ENCODE data around the gene RNF149.
"Not testable (repeated sequence)": the region's sequence is repeated elsewhere in the genome, so short reads cannot be mapped to it uniquely, and the experiment has no call there.

RNF149 gene

GRCh38 chr2:101354420-101355311, 46.2 kb upstream of the RNF149 start:
- H3K4me3 Mint-ChIP-seq = no peak overlapping the region
- H3K4me1 Mint-ChIP-seq = no peaks in the 10 kb centered on the region
- H3K36me3 Mint-ChIP-seq (ENCODE audit: low read depth) = no peaks in the 10 kb centered on the region
- peaks cover 3% of the 10 kb centered on the region for H3K27me3 Mint-ChIP-seq (ENCODE audit: low read depth, poor library complexity)
- no peak overlapping the region for H3K27ac Mint-ChIP-seq
- no peak for TF ChIP-seq CTCF (IDR thresholded peaks at IDR 0.05)
- no peaks in the 10 kb centered on the region for H3K9me3 Mint-ChIP-seq
- no peak for DNase-seq

- DNase-seq; H3K27ac Mint-ChIP-seq; H3K27me3 Mint-ChIP-seq (ENCODE audit: low read depth, poor library complexity); H3K4me1 Mint-ChIP-seq; H3K36me3 Mint-ChIP-seq (ENCODE audit: low read depth); H3K4me3 Mint-ChIP-seq; H3K9me3 Mint-ChIP-seq: not testable (repeated sequence)
Measured at GRCh38 chr2:101352631-101353030, 44.1 kb upstream of the RNF149 start.

- no peaks in the 10 kb centered on the region for H3K9me3 Mint-ChIP-seq
- no peak for DNase-seq
- H3K36me3 Mint-ChIP-seq (ENCODE audit: low read depth) = no peaks in the 10 kb centered on the region
- peaks cover 4% of the 10 kb centered on the region for H3K27me3 Mint-ChIP-seq (ENCODE audit: low read depth, poor library complexity)
- H3K27ac Mint-ChIP-seq = no peak overlapping the region
- H3K4me3 Mint-ChIP-seq = no peak overlapping the region
- no peaks in the 10 kb centered on the region for H3K4me1 Mint-ChIP-seq
- TF ChIP-seq CTCF (IDR thresholded peaks at IDR 0.05) = no peak
Measured at GRCh38 chr2:101351207-101351606, 42.7 kb upstream of the RNF149 start.

GRCh38 chr2:101349893-101350662, 41.6 kb upstream of the RNF149 start:
- no peak overlapping the region for H3K27ac Mint-ChIP-seq
- H3K27me3 Mint-ChIP-seq (ENCODE audit: low read depth, poor library complexity) = peaks cover 4% of the 10 kb centered on the region
- H3K4me1 Mint-ChIP-seq = no peaks in the 10 kb centered on the region
- H3K4me3 Mint-ChIP-seq = no peak overlapping the region
- peak; percentile 23 for TF ChIP-seq CTCF (IDR thresholded peaks at IDR 0.05)
- H3K36me3 Mint-ChIP-seq (ENCODE audit: low read depth) = no peaks in the 10 kb centered on the region
- H3K9me3 Mint-ChIP-seq = no peaks in the 10 kb centered on the region
- no peak for DNase-seq

- Mint-ChIP-seq H3K4me3 (no peak overlapping the region), H3K27me3 (ENCODE audit: low read depth, poor library complexity) (peaks cover 4% of the 10 kb centered on the region), H3K4me1 (no peaks in the 10 kb centered on the region), H3K9me3 (no peaks in the 10 kb centered on the region), H3K36me3 (ENCODE audit: low read depth) (no peaks in the 10 kb centered on the region), H3K27ac (no peak overlapping the region)
- DNase-seq = no peak
- TF ChIP-seq CTCF (IDR thresholded peaks at IDR 0.05) = no peak
Measured at GRCh38 chr2:101348883-101349282, 40.4 kb upstream of the RNF149 start.

- no peak for DNase-seq
- Mint-ChIP-seq H3K4me3 (no peak overlapping the region), H3K36me3 (ENCODE audit: low read depth) (no peaks in the 10 kb centered on the region), H3K27ac (no peak overlapping the region), H3K9me3 (no peaks in the 10 kb centered on the region), H3K27me3 (ENCODE audit: low read depth, poor library complexity) (peaks cover 10% of the 10 kb centered on the region), H3K4me1 (peaks cover 6% of the 10 kb centered on the region)
- TF ChIP-seq CTCF (IDR thresholded peaks at IDR 0.05) = no peak
Measured at GRCh38 chr2:101346909-101347308, 38.4 kb upstream of the RNF149 start.
